ENCODE data around the gene SBF2. TPM values are rescaled to one million over a fixed set of nuclear protein-coding genes. Genes with fewer than 3 reads are reported as not detected.
A peak's percentile ranks its signal among the peaks of the same experiment; 100 is the strongest.
"Not testable (repeated sequence)": the region's sequence is repeated elsewhere in the genome, so short reads cannot be mapped to it uniquely, and the experiment has no call there.

Gene SBF2
- total RNA-seq, 1 donor from 2014 or later, result 24.0 TPM

DNA sequence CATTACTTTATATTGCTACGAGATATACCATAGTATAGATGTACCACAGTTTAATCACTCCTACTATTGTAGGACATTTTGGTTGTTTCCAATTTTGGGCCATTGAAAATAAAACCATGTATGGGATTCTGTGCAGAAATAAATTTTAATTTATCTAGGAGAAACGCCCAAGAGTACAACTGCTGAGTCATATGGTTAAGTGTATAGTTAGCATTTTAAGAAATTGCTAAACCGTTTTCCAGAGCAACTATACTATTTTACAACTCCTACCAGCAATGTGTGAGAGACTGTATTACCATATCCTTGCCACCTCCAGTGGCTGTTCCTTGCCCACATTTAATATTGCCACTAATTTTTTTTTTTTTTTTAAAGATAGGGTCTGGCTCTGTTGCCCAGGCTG lies 163.1 kb downstream of the SBF2 start:
- Histone ChIP-seq H3K4me3 (ENCODE audit: low read depth, low read length) (no peak overlapping the region), H3K36me3 (ENCODE audit: control insufficient read depth, insufficient read depth, low read length) (no peaks in the 10 kb centered on the region), H3K27me3 (ENCODE audit: control insufficient read depth, insufficient read depth, low read length) (no peaks in the 10 kb centered on the region)
- FAIRE-seq, result no peak
- DNase-seq (ENCODE audit: low read depth), result no peak
- TF ChIP-seq, protein P1, sequence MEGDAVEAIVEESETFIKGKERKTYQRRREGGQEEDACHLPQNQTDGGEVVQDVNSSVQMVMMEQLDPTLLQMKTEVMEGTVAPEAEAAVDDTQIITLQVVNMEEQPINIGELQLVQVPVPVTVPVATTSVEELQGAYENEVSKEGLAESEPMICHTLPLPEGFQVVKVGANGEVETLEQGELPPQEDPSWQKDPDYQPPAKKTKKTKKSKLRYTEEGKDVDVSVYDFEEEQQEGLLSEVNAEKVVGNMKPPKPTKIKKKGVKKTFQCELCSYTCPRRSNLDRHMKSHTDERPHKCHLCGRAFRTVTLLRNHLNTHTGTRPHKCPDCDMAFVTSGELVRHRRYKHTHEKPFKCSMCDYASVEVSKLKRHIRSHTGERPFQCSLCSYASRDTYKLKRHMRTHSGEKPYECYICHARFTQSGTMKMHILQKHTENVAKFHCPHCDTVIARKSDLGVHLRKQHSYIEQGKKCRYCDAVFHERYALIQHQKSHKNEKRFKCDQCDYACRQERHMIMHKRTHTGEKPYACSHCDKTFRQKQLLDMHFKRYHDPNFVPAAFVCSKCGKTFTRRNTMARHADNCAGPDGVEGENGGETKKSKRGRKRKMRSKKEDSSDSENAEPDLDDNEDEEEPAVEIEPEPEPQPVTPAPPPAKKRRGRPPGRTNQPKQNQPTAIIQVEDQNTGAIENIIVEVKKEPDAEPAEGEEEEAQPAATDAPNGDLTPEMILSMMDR (IDR thresholded peaks at IDR 0.05; ENCODE audit: insufficient read depth, low read length, severe bottlenecking), result no peak

DNA sequence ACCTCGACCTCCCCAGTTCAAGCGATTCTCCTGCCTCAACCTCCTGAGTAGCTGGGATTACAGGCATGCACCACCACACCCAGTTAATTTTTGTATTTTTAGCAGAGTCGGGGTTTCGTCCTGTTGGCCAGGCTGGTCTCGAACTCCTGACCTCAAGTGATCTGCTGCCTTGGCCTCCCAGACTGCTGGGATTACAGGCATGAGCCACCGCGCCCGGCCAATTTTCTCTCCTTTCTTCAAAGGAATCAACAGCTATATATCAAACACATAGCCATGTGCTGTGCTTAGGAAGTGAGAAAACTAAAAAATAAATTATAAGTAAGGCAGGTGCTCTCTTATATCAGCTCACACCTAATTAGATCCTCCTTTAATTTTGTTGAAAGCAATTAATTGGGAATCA lies 164.8 kb downstream of the SBF2 start:
- DNase-seq (ENCODE audit: low read depth); H3K36me3 ChIP-seq (ENCODE audit: control insufficient read depth, insufficient read depth, low read length); H3K27me3 ChIP-seq (ENCODE audit: control insufficient read depth, insufficient read depth, low read length); H3K4me3 ChIP-seq (ENCODE audit: low read depth, low read length); FAIRE-seq: not testable (repeated sequence)

DNA sequence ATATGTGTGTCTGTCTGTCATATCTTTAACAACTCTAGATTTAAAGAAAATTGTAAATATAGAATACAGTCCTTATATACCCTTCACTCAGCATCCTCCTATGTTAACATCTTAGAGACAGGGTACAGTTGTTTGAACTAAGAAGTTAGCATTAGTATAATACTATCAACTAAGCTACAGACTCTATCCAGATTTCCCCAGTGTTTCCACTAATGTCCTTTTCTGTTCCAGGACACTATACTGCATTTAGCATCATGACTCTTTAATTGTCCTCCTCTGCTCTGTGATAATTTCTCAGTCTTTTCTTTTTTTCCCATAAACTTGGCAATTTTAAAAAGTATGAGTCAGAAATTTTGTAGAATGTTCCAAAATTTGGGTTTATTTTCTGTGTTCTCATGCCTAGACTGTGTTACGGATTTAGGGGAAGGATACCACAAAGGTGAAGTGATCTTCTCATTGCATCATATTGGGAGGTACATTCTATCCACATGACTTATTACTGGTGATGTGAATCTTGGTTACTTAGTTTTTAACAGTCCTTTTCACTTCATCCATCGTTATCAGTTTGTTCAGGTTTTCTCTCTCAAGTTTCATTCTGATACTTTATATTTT lies 168.4 kb downstream of the SBF2 start:
- no peaks in the 10 kb centered on the region for H3K36me3 ChIP-seq (ENCODE audit: control insufficient read depth, insufficient read depth, low read length)
- TF ChIP-seq, protein P1 (IDR thresholded peaks at IDR 0.05; ENCODE audit: insufficient read depth, low read length, severe bottlenecking), result no peak
- no peaks in the 10 kb centered on the region for H3K27me3 ChIP-seq (ENCODE audit: control insufficient read depth, insufficient read depth, low read length)
- DNase-seq (ENCODE audit: low read depth) (no peak), FAIRE-seq (no peak)
- H3K4me3 ChIP-seq (ENCODE audit: low read depth, low read length), result no peak overlapping the region

DNA sequence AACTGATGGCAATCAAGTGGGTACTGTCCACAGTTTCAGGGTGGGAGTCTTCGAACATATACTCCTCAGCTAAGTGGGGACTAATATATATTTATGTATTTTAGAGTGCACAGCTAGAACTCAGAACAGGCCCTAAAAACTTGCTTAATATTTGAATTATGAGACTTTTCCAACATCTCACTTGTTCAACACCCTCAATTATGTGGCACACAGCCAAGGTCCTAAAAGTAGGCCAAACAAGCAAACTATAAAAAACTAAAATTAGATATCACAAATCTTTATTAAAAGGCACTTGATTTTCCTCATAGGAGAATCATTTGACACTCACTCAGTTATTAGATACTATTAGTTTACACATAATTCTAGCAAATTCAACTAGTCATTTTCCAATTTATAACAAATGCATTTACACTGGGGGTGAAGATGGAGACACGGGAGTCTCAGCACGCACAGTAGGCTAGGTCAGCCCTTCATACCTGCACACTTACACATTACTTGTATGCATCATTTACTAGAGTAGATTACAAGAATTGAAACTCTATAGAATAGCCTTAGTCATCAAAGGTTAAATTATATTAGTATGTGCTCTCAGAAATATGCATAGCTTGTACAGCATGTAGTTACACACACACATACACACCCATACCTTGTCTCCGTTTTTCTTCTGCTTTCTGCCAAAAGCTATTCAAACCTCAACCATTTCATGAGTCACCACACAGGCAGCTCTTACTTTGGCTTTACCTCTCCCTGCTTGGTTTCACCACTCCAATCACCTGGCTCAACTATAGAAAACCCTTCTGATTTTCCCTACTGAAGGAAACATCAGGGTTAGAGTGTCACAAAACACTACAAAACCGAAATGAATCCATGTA lies 171.5 kb downstream of the SBF2 start:
- no peaks in the 10 kb centered on the region for H3K27me3 ChIP-seq (ENCODE audit: control insufficient read depth, insufficient read depth, low read length)
- FAIRE-seq (peak; percentile 66), DNase-seq (ENCODE audit: low read depth) (peak; percentile 100)
- TF ChIP-seq, protein P1 (IDR thresholded peaks at IDR 0.05; ENCODE audit: insufficient read depth, low read length, severe bottlenecking), result no peak
- no peak overlapping the region for H3K4me3 ChIP-seq (ENCODE audit: low read depth, low read length)
- H3K36me3 ChIP-seq (ENCODE audit: control insufficient read depth, insufficient read depth, low read length), result no peaks in the 10 kb centered on the region

DNA sequence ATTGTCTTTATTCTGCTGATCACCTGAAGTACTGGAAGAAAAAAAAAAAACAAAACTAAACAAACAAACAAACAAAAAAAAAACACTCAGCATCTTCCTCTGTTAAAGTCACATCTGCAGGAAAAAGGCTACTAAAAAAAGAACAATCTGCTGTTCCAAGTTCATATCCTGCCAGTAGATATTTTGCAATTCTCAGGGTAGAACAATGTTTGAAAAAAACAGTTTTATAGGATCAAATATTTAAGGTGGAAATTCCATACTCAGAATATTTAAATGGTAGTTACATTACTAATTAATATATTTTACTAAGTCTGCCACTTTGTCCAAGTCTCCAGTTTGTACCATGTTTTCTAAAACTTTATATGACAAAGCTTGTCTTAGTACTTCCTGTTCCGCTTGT lies 175.2 kb downstream of the SBF2 start:
- FAIRE-seq (no peak), DNase-seq (ENCODE audit: low read depth) (no peak)
- no peaks in the 10 kb centered on the region for H3K36me3 ChIP-seq (ENCODE audit: control insufficient read depth, insufficient read depth, low read length)
- no peaks in the 10 kb centered on the region for H3K27me3 ChIP-seq (ENCODE audit: control insufficient read depth, insufficient read depth, low read length)
- TF ChIP-seq, protein P1 (IDR thresholded peaks at IDR 0.05; ENCODE audit: insufficient read depth, low read length, severe bottlenecking), result no peak
- H3K4me3 ChIP-seq (ENCODE audit: low read depth, low read length), result no peak overlapping the region

DNA sequence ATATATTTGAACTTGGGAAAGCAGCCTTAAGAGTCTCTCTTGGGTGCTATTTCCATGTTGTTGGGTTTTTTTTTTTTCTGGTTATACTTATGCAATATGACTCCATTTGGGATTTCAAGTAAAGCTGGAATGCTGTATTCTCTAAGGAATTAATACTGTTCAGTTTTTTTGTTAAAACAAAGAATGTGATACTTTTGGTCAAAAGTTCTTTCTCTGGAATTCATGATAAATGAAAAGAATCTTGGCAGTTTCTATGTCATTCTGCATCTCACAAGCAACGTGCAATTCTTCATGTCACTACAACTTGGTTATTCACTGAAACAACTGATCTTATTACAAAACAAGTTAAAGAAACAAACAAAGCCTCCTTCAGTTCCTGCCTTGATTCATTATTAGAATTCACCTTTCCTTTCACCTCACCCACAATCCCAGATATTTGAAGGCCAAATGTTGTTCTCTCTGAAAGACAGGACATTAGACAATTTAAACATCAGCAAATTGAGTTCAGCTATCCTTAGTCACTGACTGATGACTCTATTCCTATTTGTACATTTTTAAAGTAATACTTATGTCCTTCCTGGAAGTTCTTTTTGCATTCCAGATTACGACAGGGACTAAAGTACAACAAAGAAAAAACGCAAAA lies 176.2 kb downstream of the SBF2 start:
- Histone ChIP-seq H3K27me3 (ENCODE audit: control insufficient read depth, insufficient read depth, low read length) (no peaks in the 10 kb centered on the region), H3K36me3 (ENCODE audit: control insufficient read depth, insufficient read depth, low read length) (no peaks in the 10 kb centered on the region), H3K4me3 (ENCODE audit: low read depth, low read length) (no peak overlapping the region)
- TF ChIP-seq, protein P1 (IDR thresholded peaks at IDR 0.05; ENCODE audit: insufficient read depth, low read length, severe bottlenecking), result no peak
- DNase-seq (ENCODE audit: low read depth) (peak; percentile 59), FAIRE-seq (no peak)

Measured in bronchial epithelial cell (primary cell).